ENCODE measurements around the gene PPCDC. TPM values are rescaled to one million over a fixed set of nuclear protein-coding genes. Genes with fewer than 3 reads are reported as not detected.

PPCDC gene
- polyA plus RNA-seq, 4 donors = 11.4 to 29.4 (median 17.7) TPM

- no peak for FAIRE-seq
- peaks cover 0 to 3% (median 0%) of the 10 kb centered on the region in 3 donors for H3K36me3 ChIP-seq (ENCODE audit: control insufficient read depth in 3 of 3, insufficient read depth in 2 of 3, low read depth in 1 of 3, low read length in 3 of 3)
- peaks cover 3 to 25% (median 7%) of the 10 kb centered on the region in 3 donors for H3K4me1 ChIP-seq (ENCODE audit: control insufficient read depth in 3 of 3, insufficient read depth in 2 of 3, low read depth in 1 of 3, low read length in 2 of 3)
- H3K27me3 ChIP-seq (ENCODE audit: control insufficient read depth in 3 of 3, insufficient read depth in 3 of 3, low read length in 3 of 3) = peaks cover 0 to 5% (median 0%) of the 10 kb centered on the region in 3 donors
- 30 to 55% (median 40%) methylated on average over 4 of the region's 4 CpGs for WGBS, 3 donors
- no peak overlapping the region for H3K27ac ChIP-seq (ENCODE audit: low read depth in 1 of 3, low read length in 2 of 3)
- H3K9me3 ChIP-seq (ENCODE audit: control insufficient read depth in 2 of 2, insufficient read depth in 1 of 2, low read depth in 1 of 2, low read length in 1 of 2) = no peaks in the 10 kb centered on the region
- peak overlapping the region in 1 of 3 donors; percentile 69 for H3K4me3 ChIP-seq (ENCODE audit: low read depth in 1 of 3, low read length in 3 of 3)
- peak in 1 of 2 donors; percentile 51 for DNase-seq
Observed at GRCh38 chr15:74997141-74997540, 26.2 kb upstream of the PPCDC start.

- peaks cover 0 to 7% (median 0%) of the 10 kb centered on the region in 3 donors for H3K36me3 ChIP-seq (ENCODE audit: control insufficient read depth in 3 of 3, insufficient read depth in 2 of 3, low read depth in 1 of 3, low read length in 3 of 3)
- H3K4me1 ChIP-seq (ENCODE audit: control insufficient read depth in 3 of 3, insufficient read depth in 2 of 3, low read depth in 1 of 3, low read length in 2 of 3) = peaks cover 3 to 25% (median 7%) of the 10 kb centered on the region in 3 donors
- no peak overlapping the region for H3K27ac ChIP-seq (ENCODE audit: low read depth in 1 of 3, low read length in 2 of 3)
- 52 to 74% (median 69%) methylated on average over 2 of the region's 2 CpGs for WGBS, 3 donors
- H3K4me3 ChIP-seq (ENCODE audit: low read depth in 1 of 3, low read length in 3 of 3) = no peak overlapping the region
- FAIRE-seq = no peak
- peaks cover 0 to 5% (median 0%) of the 10 kb centered on the region in 3 donors for H3K27me3 ChIP-seq (ENCODE audit: control insufficient read depth in 3 of 3, insufficient read depth in 3 of 3, low read length in 3 of 3)
- DNase-seq = no peak
- H3K9me3 ChIP-seq (ENCODE audit: control insufficient read depth in 2 of 2, insufficient read depth in 1 of 2, low read depth in 1 of 2, low read length in 1 of 2) = no peaks in the 10 kb centered on the region
Observed at GRCh38 chr15:74997543-74997942, 25.8 kb upstream of the PPCDC start.

GRCh38 chr15:75001310-75001709 lies 22.1 kb upstream of the PPCDC start:
- Histone ChIP-seq H3K9me3 (ENCODE audit: control insufficient read depth in 2 of 2, insufficient read depth in 1 of 2, low read depth in 1 of 2, low read length in 1 of 2) (no peaks in the 10 kb centered on the region), H3K27ac (ENCODE audit: low read depth in 1 of 3, low read length in 2 of 3) (no peak overlapping the region), H3K36me3 (ENCODE audit: control insufficient read depth in 3 of 3, insufficient read depth in 2 of 3, low read depth in 1 of 3, low read length in 3 of 3) (peaks cover 0 to 14% (median 2%) of the 10 kb centered on the region in 3 donors), H3K27me3 (ENCODE audit: control insufficient read depth in 3 of 3, insufficient read depth in 3 of 3, low read length in 3 of 3) (peaks cover 0 to 5% (median 0%) of the 10 kb centered on the region in 3 donors), H3K4me3 (ENCODE audit: low read depth in 1 of 3, low read length in 3 of 3) (no peak overlapping the region), H3K4me1 (ENCODE audit: control insufficient read depth in 3 of 3, insufficient read depth in 2 of 3, low read depth in 1 of 3, low read length in 2 of 3) (peaks cover 3 to 23% (median 4%) of the 10 kb centered on the region in 3 donors)
- WGBS, 3 donors = 80 to 83% (median 80%) methylated on average over 6 of the region's 6 CpGs
- DNase-seq (no peak), FAIRE-seq (no peak)

GRCh38 chr15:75002398-75002797 lies 21.0 kb upstream of the PPCDC start:
- FAIRE-seq (no peak), DNase-seq (no peak)
- H3K27ac ChIP-seq (ENCODE audit: low read depth in 1 of 3, low read length in 2 of 3) = no peak overlapping the region
- H3K4me1 ChIP-seq (ENCODE audit: control insufficient read depth in 3 of 3, insufficient read depth in 2 of 3, low read depth in 1 of 3, low read length in 2 of 3) = peaks cover 0 to 18% (median 3%) of the 10 kb centered on the region in 3 donors
- no peaks in the 10 kb centered on the region for H3K27me3 ChIP-seq (ENCODE audit: control insufficient read depth in 3 of 3, insufficient read depth in 3 of 3, low read length in 3 of 3)
- H3K4me3 ChIP-seq (ENCODE audit: low read depth in 1 of 3, low read length in 3 of 3) = no peak overlapping the region
- H3K9me3 ChIP-seq (ENCODE audit: control insufficient read depth in 2 of 2, insufficient read depth in 1 of 2, low read depth in 1 of 2, low read length in 1 of 2) = no peaks in the 10 kb centered on the region
- 59 to 73% (median 60%) methylated on average over 7 of the region's 7 CpGs for WGBS, 3 donors
- H3K36me3 ChIP-seq (ENCODE audit: control insufficient read depth in 3 of 3, insufficient read depth in 2 of 3, low read depth in 1 of 3, low read length in 3 of 3) = peaks cover 0 to 15% (median 2%) of the 10 kb centered on the region in 3 donors

GRCh38 chr15:75007216-75007615 lies 16.2 kb upstream of the PPCDC start:
- Histone ChIP-seq H3K9me3 (ENCODE audit: control insufficient read depth in 2 of 2, insufficient read depth in 1 of 2, low read depth in 1 of 2, low read length in 1 of 2) (no peaks in the 10 kb centered on the region), H3K4me1 (ENCODE audit: control insufficient read depth in 3 of 3, insufficient read depth in 2 of 3, low read depth in 1 of 3, low read length in 2 of 3) (no peaks in the 10 kb centered on the region), H3K36me3 (ENCODE audit: control insufficient read depth in 3 of 3, insufficient read depth in 2 of 3, low read depth in 1 of 3, low read length in 3 of 3) (peaks cover 0 to 29% (median 2%) of the 10 kb centered on the region in 3 donors), H3K27me3 (ENCODE audit: control insufficient read depth in 3 of 3, insufficient read depth in 3 of 3, low read length in 3 of 3) (no peaks in the 10 kb centered on the region), H3K4me3 (ENCODE audit: low read depth in 1 of 3, low read length in 3 of 3) (no peak overlapping the region), H3K27ac (ENCODE audit: low read depth in 1 of 3, low read length in 2 of 3) (no peak overlapping the region)
- no peak for FAIRE-seq
- 85 to 95% (median 91%) methylated on average over 13 of the region's 13 CpGs for WGBS, 3 donors
- DNase-seq = no peak

GRCh38 chr15:75008221-75008625 lies 15.2 kb upstream of the PPCDC start:
- Histone ChIP-seq H3K27me3 (ENCODE audit: control insufficient read depth in 3 of 3, insufficient read depth in 3 of 3, low read length in 3 of 3) (no peaks in the 10 kb centered on the region), H3K4me1 (ENCODE audit: control insufficient read depth in 3 of 3, insufficient read depth in 2 of 3, low read depth in 1 of 3, low read length in 2 of 3) (no peaks in the 10 kb centered on the region), H3K4me3 (ENCODE audit: low read depth in 1 of 3, low read length in 3 of 3) (no peak overlapping the region), H3K27ac (ENCODE audit: low read depth in 1 of 3, low read length in 2 of 3) (no peak overlapping the region), H3K36me3 (ENCODE audit: control insufficient read depth in 3 of 3, insufficient read depth in 2 of 3, low read depth in 1 of 3, low read length in 3 of 3) (peaks cover 0 to 36% (median 2%) of the 10 kb centered on the region in 3 donors), H3K9me3 (ENCODE audit: control insufficient read depth in 2 of 2, insufficient read depth in 1 of 2, low read depth in 1 of 2, low read length in 1 of 2) (no peaks in the 10 kb centered on the region)
- FAIRE-seq = no peak
- DNase-seq = no peak
- WGBS, 3 donors = 64 to 92% (median 75%) methylated on average over 5 of the region's 5 CpGs

- no peak overlapping the region for H3K4me3 ChIP-seq (ENCODE audit: low read depth in 1 of 3, low read length in 3 of 3)
- H3K4me1 ChIP-seq (ENCODE audit: control insufficient read depth in 3 of 3, insufficient read depth in 2 of 3, low read depth in 1 of 3, low read length in 2 of 3) = no peaks in the 10 kb centered on the region
- 67 to 83% (median 73%) methylated on average over 6 of the region's 6 CpGs for WGBS, 3 donors
- FAIRE-seq = no peak
- H3K9me3 ChIP-seq (ENCODE audit: control insufficient read depth in 2 of 2, insufficient read depth in 1 of 2, low read depth in 1 of 2, low read length in 1 of 2) = no peaks in the 10 kb centered on the region
- H3K27me3 ChIP-seq (ENCODE audit: control insufficient read depth in 3 of 3, insufficient read depth in 3 of 3, low read length in 3 of 3) = no peaks in the 10 kb centered on the region
- H3K27ac ChIP-seq (ENCODE audit: low read depth in 1 of 3, low read length in 2 of 3) = no peak overlapping the region
- DNase-seq = no peak
- H3K36me3 ChIP-seq (ENCODE audit: control insufficient read depth in 3 of 3, insufficient read depth in 2 of 3, low read depth in 1 of 3, low read length in 3 of 3) = peaks cover 2 to 40% (median 2%) of the 10 kb centered on the region in 3 donors
Observed at GRCh38 chr15:75008629-75009326, 14.6 kb upstream of the PPCDC start.

GRCh38 chr15:75016431-75016830 lies 7.0 kb upstream of the PPCDC start:
- no peak for DNase-seq
- no peak for FAIRE-seq
- 90 to 93% (median 92%) methylated on average over 14 to 15 of the region's 15 CpGs for WGBS, 3 donors
- Histone ChIP-seq H3K27me3 (ENCODE audit: control insufficient read depth in 3 of 3, insufficient read depth in 3 of 3, low read length in 3 of 3) (no peaks in the 10 kb centered on the region), H3K36me3 (ENCODE audit: control insufficient read depth in 3 of 3, insufficient read depth in 2 of 3, low read depth in 1 of 3, low read length in 3 of 3) (peaks cover 2 to 76% (median 6%) of the 10 kb centered on the region in 3 donors), H3K4me3 (ENCODE audit: low read depth in 1 of 3, low read length in 3 of 3) (no peak overlapping the region), H3K4me1 (ENCODE audit: control insufficient read depth in 3 of 3, insufficient read depth in 2 of 3, low read depth in 1 of 3, low read length in 2 of 3) (no peaks in the 10 kb centered on the region), H3K9me3 (ENCODE audit: control insufficient read depth in 2 of 2, insufficient read depth in 1 of 2, low read depth in 1 of 2, low read length in 1 of 2) (no peaks in the 10 kb centered on the region), H3K27ac (ENCODE audit: low read depth in 1 of 3, low read length in 2 of 3) (no peak overlapping the region)

Data from small intestine (tissue), 7 donors.